ENCODE measurements around the gene EIF4ENIF1.
"Not testable (repeated sequence)": the region's sequence is repeated elsewhere in the genome, so short reads cannot be mapped to it uniquely, and the experiment has no call there.

Gene EIF4ENIF1

DNA sequence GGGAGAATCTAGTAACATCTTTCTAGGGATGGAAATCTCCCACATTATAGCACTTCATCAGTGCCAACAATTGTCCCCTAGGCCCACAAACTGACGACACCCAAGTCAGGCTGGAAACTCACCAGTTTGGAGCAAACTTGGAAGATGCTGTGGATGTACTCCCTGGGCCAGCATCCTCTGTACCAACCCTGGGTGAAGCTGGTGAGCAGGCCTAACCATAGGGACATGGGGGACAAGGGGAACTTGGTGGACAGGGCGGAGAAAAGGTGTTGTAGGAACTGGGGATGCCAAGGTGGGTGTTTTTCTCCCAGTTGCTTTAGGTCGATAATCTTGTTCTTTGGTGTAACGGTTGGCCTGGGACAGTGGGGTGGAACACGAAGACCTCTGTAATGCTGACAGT, 48.0 kb downstream of the EIF4ENIF1 start:
- no peak for DNase-seq

DNA sequence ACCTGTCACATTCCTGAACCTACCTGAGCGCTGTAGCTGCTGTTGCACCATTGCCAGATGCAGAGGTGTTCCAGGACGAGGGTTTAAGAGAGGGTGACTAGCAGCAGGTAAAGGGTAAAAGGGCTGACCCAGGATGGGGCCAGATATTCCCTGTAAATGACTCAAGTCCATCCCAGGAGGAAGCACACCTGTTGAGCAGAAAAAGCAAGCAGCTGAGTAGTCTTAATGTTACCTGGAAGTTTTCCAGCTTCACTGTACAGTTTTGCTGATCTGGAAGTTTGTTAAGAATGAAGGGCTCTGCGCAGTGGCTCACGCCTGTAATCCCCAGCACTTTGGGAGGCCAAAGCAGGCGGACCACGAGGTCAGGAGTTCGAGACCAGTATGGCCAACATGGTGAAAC, 49.0 kb downstream of the EIF4ENIF1 start:
- DNase-seq, result no peak

- no peak for DNase-seq
Observed at GRCh38 chr22:31439808-31440207, 49.8 kb downstream of the EIF4ENIF1 start.

DNA sequence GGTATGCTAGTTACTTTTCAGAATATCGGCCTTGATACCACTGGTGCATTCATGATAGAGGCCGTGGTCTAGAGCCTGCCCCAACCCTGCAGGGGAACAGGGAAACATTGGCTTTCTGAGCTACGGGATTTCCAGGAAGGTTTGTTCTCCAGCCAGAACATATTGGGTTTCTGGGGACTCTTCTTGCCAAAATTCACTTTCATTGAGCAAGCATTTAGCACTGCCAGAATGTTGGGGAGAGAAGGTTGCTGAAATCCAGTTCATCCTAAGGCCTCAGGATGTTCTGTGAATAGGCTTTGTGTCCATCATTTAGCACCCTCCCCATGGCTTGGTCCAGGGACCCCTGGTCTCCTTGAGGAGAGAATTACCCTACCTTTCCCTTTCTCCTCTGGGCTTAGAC, 53.5 kb downstream of the EIF4ENIF1 start:
- no peak for DNase-seq

DNA sequence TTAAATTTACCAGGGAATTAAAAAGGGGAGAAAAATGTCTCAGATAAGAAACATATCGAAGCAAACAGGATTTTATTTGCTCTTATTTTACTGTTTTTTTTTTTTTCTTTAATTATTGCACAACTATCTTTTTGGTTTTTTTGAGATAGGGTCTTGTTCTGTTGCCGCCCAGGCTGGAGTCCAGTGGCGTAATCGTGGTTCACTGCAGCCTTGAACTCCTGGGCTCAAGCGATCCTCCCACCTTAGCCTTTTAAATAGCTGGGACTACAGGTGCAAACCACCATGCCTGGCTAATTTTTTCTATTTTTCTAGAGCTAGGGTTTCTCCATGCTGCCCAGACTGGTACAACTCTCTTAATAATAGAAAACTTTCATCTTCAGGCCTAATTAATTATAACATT, 57.7 kb downstream of the EIF4ENIF1 start:
- no peak for DNase-seq

- DNase-seq, result no peak
Observed at GRCh38 chr22:31425331-31426050, 64.2 kb downstream of the EIF4ENIF1 start.

- DNase-seq, result not testable (repeated sequence)
Observed at GRCh38 chr22:31402350-31402749, 87.3 kb downstream of the EIF4ENIF1 start.

DNA sequence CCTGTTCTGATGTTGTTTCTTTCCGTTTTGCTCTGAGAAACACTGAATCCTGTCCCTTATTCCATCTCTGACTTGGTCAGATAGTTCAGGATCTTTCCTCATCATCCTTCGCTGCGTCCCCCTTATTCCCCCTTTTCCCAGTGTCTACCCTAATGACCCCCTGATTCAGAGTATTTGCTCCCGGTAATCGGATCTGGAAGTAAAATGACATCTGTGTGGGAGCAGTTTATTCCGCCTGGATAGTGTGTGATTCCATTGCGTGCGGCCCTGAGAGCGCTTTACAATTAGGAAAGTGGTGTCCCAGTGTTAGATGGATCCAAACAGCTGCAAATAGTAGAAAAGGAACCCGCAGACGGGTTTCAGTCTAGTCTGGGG, 89.6 kb downstream of the EIF4ENIF1 start:
- no peak for DNase-seq

GRCh38 chr22:31399211-31400022, 90.2 kb downstream of the EIF4ENIF1 start, which contains the start of gene DRG1:
TSS of gene DRG1 (plus strand) at chr22:31399604. CDS start at chr22:31399684, 80 bp downstream.
- DNase-seq, result peak; percentile 93

GRCh38 chr22:31398231-31398630, 91.4 kb downstream of the EIF4ENIF1 start:
- DNase-seq, result no peak

DNA sequence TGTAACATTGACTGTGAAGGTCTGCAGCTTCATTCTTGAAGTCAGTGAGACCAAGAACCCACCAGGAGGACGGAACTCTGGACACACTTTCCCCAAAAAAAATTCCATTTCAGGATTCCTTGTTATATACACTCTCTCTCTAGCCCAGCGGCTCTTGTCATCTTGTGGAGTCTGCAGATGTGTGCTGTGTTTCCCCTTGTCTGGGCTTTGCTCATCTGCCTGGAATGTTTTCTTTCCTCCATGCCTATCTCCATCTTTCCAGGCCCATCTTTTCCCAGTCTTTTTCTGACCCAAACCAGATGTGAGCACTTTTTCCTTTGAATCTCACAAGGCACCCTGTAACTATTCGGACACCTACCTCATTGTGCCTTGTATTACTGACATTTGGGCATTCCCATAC, 95.3 kb downstream of the EIF4ENIF1 start:
- no peak for DNase-seq

DNA sequence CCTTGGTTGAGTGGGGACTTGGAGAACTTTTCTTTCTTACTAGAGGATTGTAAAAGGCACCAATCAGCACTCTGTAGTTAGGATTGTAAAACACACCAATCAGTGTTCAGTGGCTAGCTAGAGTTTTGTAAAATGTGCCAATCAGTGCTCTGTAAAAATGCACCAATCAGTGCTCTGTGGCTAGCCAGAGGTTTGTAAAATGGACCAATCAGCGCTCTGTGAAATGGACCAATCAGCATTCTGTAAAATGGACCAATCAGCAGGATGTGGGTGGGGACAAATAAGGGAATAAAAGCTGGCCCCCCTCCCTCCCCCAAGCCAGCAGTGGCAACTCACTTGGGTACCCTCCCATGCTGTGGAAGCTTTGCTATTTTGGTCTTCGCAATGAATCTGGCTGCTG, 95.7 kb downstream of the EIF4ENIF1 start:
- DNase-seq, result no peak
